ENCODE measurements around the gene FBXO45. TPM values are rescaled to one million over a fixed set of nuclear protein-coding genes. Genes with fewer than 3 reads are reported as not detected.

Gene FBXO45
- total and polyA plus RNA-seq, 2 experiments from 2014 or later: 6.8 to 12.2 TPM

GRCh38 chr3:196523841-196524240 lies 44.6 kb upstream of the FBXO45 start:
- Histone ChIP-seq H4K20me1 (ENCODE audit: insufficient read depth, poor library complexity, severe bottlenecking) (no peaks in the 10 kb centered on the region), H3K27me3 (no peaks in the 10 kb centered on the region), H3K9me3 (ENCODE audit: low read depth) (no peaks in the 10 kb centered on the region), H3K79me2 (no peaks in the 10 kb centered on the region), H3K4me3 (no peak overlapping the region), H3K4me1 (ENCODE audit: insufficient read depth) (no peaks in the 10 kb centered on the region), H3K9me2 (replicated peaks; ENCODE audit: insufficient read depth) (no peaks in the 10 kb centered on the region), H3K36me3 (replicated peaks; ENCODE audit: insufficient read depth, low read depth) (no peaks in the 10 kb centered on the region), H3K27ac (no peak overlapping the region), H2AFZ (no peak overlapping the region), H3K4me2 (no peak overlapping the region)
- 98% methylated on average over 4 of the region's 4 CpGs for WGBS (ENCODE audit: low lambda C conversion rate, missing lambda C conversion rate)
- no peak for DNase-seq (ENCODE audit: low spot score)
- TF ChIP-seq EZH2phosphoT487 (IDR thresholded peaks at IDR 0.05; ENCODE audit: low read depth, severe bottlenecking, unreplicated experiment) (no peak), EZH2 (IDR thresholded peaks at IDR 0.05; ENCODE audit: borderline replicate concordance) (no peak), CTCF (IDR thresholded peaks at IDR 0.05; ENCODE audit: poor library complexity) (no peak)

GRCh38 chr3:196524527-196524926 lies 43.9 kb upstream of the FBXO45 start:
- TF ChIP-seq CTCF (IDR thresholded peaks at IDR 0.05; ENCODE audit: poor library complexity): no peak
- TF ChIP-seq EZH2 (IDR thresholded peaks at IDR 0.05; ENCODE audit: borderline replicate concordance): no peak
- TF ChIP-seq EZH2phosphoT487 (IDR thresholded peaks at IDR 0.05; ENCODE audit: low read depth, severe bottlenecking, unreplicated experiment): no peak
- no peak overlapping the region for H3K4me3 ChIP-seq
- WGBS (ENCODE audit: low lambda C conversion rate, missing lambda C conversion rate): 66% methylated on average over 5 of the region's 5 CpGs
- no peaks in the 10 kb centered on the region for H3K36me3 ChIP-seq (replicated peaks; ENCODE audit: insufficient read depth, low read depth)
- H2AFZ ChIP-seq: no peak overlapping the region
- H3K4me2 ChIP-seq: no peak overlapping the region
- no peaks in the 10 kb centered on the region for H3K9me2 ChIP-seq (replicated peaks; ENCODE audit: insufficient read depth)
- no peak overlapping the region for H3K27ac ChIP-seq
- DNase-seq (ENCODE audit: low spot score): no peak
- no peaks in the 10 kb centered on the region for H3K27me3 ChIP-seq
- H3K4me1 ChIP-seq (ENCODE audit: insufficient read depth): no peaks in the 10 kb centered on the region
- no peaks in the 10 kb centered on the region for H3K9me3 ChIP-seq (ENCODE audit: low read depth)
- no peaks in the 10 kb centered on the region for H4K20me1 ChIP-seq (ENCODE audit: insufficient read depth, poor library complexity, severe bottlenecking)
- H3K79me2 ChIP-seq: no peaks in the 10 kb centered on the region

- H3K4me3 ChIP-seq: no peak overlapping the region
- H3K36me3 ChIP-seq (replicated peaks; ENCODE audit: insufficient read depth, low read depth): no peaks in the 10 kb centered on the region
- WGBS (ENCODE audit: low lambda C conversion rate, missing lambda C conversion rate): 87% methylated on average over 4 of the region's 4 CpGs
- DNase-seq (ENCODE audit: low spot score): no peak
- no peak overlapping the region for H3K4me2 ChIP-seq
- H3K9me3 ChIP-seq (ENCODE audit: low read depth): no peaks in the 10 kb centered on the region
- H3K27ac ChIP-seq: no peak overlapping the region
- H2AFZ ChIP-seq: no peak overlapping the region
- no peaks in the 10 kb centered on the region for H3K79me2 ChIP-seq
- no peaks in the 10 kb centered on the region for H3K27me3 ChIP-seq
- H3K4me1 ChIP-seq (ENCODE audit: insufficient read depth): no peaks in the 10 kb centered on the region
- H3K9me2 ChIP-seq (replicated peaks; ENCODE audit: insufficient read depth): no peaks in the 10 kb centered on the region
- TF ChIP-seq EZH2 (IDR thresholded peaks at IDR 0.05; ENCODE audit: borderline replicate concordance) (no peak), EZH2phosphoT487 (IDR thresholded peaks at IDR 0.05; ENCODE audit: low read depth, severe bottlenecking, unreplicated experiment) (no peak), CTCF (IDR thresholded peaks at IDR 0.05; ENCODE audit: poor library complexity) (no peak)
- no peaks in the 10 kb centered on the region for H4K20me1 ChIP-seq (ENCODE audit: insufficient read depth, poor library complexity, severe bottlenecking)
These were observed 43.3 kb upstream of the FBXO45 start for GRCh38 chr3:196525141-196525540.
